Activated T-cell treated with anti-CD3 and anti-CD28 coated beads for 48 hours (primary cell): Measurements from ENCODE around the gene IFNAR1.
"Not testable (repeated sequence)": the region's sequence is repeated elsewhere in the genome, so short reads cannot be mapped to it uniquely, and the experiment has no call there.

Experiments used
- DNase-seq: peaks from one replicate; pipeline ENCODE4 v3.0.0-alpha.2; 2020; ENCODE audit warnings: low read depth

Gene IFNAR1

DNA sequence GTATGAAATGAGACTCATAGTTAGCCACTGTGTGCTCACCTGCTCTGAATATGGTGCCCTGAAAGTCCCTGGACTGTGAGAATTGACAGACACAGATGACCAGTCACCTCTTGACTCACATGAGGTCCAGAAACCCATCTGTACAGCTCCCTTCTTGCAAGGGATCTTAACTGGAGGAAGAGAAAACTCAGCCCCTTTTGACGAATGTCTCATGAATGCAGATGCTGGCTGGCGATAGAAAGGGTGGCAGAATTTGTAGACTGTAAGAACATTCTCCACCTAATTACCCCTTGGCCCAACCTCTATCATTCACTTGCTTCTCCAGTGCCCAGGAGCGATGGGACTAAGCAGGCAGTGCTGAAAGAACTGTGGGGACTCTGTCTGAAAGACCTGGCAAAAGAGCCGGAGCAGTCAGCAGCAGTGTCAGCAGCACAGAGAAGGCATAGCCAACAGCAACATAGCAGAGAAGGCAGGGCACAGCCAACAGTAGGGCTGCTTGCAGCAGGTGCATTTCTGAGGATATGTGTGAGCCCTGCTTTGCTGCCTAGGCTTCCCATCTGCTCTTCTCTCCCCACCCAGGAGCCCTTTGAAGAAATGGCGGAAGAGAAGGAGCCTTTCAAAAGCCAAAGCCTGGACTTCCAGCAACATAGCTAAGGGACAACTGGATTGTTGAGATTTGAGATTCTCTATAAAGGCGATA is 52.6 kb downstream of the IFNAR1 start:
- no peak for DNase-seq

DNA sequence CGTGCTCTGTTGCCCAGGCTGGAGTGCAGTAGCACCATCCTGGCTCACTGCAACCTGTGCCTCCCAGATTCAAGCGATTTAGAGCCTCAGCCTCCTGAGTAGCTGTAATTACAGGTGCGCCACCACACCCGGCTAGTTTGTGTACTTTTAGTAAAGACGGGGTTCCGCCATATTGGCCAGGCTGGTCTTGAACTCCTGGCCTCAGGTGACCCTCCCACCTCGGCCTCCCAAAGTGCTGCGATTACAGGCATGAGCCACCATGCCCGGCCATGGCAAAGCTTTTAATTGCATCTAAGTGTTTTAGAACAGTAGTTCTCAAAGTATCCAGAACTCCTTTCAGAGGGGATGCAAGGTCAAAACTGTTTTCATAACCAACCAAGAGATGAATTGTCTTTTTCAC is 53.3 kb downstream of the IFNAR1 start:
- no peak for DNase-seq

DNA sequence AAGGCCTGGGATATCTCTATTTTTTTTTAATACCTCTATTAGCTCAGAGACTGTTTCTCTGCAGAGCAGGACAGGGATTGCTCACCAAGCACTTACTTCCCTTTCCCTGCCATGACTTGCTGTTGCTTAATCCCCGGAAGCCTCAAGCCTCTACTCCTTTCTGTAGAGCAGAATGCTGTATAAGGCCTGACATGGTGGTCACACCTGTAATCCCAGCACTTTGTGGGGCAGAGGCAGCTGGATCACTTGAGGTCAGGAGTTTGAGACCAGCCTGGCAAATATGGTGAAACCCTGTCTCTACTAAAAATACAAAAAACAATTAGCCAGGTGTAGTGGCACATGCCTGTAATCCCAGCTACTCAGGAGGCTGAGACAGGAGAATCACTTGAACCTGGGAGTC is 55.2 kb downstream of the IFNAR1 start:
- DNase-seq, result not testable (repeated sequence)

DNA sequence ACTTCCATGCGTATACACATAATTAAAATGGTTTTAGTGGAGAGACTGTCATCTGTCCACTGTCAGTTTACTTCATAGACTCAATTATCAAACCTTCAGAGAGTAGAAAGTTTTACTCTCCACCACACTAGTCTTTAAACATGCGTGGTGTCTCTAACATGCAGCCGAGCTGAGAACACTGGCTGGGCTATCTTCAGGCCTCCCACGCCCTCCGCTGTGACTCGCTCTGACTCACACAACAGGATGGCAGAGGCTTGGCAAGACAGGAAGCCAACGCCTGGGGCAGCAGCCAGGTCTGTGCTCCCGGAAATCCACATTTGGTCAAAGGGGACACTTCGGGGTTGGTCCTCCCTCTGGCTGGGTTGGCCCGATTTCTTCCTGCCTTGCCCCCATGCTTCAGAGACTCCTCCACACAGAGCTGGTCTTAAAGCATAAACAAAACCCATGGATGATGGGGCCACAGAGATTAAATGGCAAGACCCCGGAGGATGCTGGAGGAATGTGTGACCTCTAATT is 55.8 kb downstream of the IFNAR1 start:
- peak; percentile 84 for DNase-seq

DNA sequence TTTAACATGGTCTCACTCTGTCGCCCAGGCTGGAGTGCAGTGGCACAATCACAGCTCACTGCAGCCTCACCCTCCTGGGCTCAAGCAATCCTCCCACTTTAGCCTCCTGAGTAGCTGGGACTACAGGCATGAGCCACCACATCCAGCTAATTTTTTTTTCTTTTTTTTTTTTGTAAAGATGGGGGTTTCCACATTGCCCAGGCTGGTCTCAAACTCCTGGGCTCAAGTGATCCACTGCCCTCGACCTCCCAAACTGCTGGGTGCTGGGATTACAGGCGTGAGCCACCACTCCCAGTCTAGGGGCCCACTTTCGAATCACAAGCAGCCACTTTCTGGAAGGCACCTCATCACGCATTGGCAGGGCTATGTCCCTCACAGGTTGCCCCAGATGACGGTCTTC is 56.6 kb downstream of the IFNAR1 start:
- not testable (repeated sequence) for DNase-seq

- DNase-seq, result peak; percentile 59
Observed at GRCh38 chr21:33383056-33383888, 58.5 kb downstream of the IFNAR1 start.

DNA sequence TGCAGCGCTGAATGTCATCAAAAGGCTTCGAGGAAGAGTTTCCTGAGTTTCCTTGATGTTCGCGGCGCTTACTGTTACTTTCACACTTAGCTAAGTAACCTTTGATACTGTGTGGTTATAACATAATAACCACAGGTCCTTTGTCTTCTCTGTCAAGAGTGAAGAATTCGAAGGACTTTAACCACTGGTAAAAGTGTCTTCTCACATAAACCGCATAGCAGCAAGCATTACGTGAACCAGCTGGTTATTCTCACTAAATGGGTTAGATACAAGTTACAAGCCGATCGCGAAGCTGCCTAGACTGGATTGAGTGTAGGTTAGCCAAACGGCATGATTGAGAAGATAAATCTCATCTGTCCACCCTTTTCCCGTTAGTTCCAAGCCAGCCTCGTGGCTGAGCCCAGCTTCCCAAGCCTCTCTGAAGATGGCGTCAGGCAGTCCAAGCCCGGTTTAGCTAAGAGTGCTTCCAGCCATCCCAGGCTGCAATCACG is 60.1 kb downstream of the IFNAR1 start:
- no peak for DNase-seq

DNA sequence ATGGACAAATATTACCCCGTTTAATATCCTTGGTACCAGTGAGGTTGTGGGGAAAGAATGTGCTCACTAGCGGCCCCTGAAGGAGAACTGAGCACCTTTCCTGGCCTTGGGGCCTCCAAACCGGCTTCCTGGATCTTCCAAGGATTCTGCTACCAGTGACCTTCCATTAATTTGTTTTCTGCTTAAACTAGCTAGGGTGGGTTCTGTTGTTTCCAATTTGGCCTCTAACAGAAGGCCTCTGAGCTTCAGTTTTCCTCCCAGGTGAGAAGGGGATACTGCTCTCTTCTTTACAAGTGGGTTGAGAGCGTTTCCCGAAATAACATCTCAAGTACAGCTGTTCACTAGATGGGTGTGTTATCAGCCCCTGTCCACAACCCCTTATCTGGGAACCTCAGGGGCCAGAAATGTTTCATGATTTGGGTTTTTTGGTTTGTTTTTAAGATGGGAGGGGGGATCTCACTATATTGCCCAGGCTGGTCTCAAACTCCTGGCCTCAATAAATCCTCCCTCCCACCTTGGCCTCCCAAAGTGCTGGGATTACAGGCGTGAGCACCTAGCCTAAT is 61.5 kb downstream of the IFNAR1 start:
- no peak for DNase-seq

GRCh38 chr21:33387294-33387693 is 62.5 kb downstream of the IFNAR1 start:
- DNase-seq, result no peak

- DNase-seq, result no peak
Observed at GRCh38 chr21:33388188-33388587, 63.4 kb downstream of the IFNAR1 start.

DNA sequence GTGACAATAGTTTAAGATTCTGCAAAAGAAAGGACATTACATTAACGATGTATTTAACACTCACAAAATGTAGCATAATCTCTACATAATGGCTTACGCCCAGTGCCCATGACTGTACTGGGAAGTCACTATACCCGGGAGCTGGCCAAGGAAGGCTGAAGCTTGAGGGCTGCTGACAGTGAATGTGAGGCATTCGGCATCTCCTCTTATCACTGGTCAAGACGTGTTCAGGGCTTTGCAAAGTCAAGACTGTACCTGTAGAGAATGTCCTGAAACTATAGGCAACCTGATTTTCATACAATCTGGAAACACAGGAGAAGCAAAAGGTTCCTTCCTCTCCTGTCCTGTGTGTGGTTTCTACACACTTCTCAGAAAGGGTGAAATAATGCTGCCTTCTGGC is 65.7 kb downstream of the IFNAR1 start:
- DNase-seq, result no peak

- DNase-seq, result no peak
Observed at GRCh38 chr21:33391656-33392055, 66.9 kb downstream of the IFNAR1 start.

GRCh38 chr21:33392284-33392985 is 67.7 kb downstream of the IFNAR1 start:
- DNase-seq, result no peak

DNA sequence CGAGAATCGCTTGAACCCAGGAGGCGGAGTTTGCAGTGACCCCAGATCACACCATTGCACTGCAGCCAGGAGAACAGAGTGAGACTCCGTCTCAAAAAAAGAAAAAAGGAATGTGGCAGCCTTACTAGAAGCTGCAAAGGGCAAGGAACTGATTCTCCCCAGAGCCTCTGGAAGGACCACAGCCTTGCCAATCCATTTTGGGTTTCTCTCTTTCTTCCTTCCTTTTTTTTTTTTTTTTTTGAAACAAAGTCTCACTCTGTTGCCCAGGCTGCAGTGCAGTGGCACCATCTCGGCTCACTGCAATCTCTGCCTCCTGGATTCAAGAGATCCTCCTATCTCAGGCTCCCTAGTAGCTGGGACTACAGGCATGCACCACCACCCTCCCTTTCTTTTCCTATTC is 68.6 kb downstream of the IFNAR1 start:
- DNase-seq, result no peak

DNA sequence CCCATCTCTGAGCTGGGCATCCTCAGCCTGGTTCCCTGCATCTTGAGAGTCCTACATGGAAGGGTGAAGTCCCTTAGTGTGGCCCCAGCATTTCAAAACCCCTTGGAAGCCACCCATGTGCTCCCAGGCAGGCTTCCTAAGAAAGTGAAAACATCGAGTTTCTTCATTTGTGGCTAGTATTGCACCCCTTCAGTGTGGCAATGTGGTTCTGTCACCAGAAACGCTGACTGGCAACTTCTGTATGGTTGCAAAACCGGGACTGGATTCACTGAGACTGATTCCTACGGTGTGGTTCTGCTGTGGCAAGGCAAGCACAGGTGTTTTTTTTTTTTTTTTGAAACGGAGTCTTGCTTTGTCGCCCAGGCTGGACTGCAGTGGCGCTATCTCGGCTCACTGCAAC is 69.5 kb downstream of the IFNAR1 start:
- no peak for DNase-seq

GRCh38 chr21:33395891-33396331 is 71.1 kb downstream of the IFNAR1 start:
- no peak for DNase-seq

- no peak for DNase-seq
Observed at GRCh38 chr21:33396436-33396835, 71.7 kb downstream of the IFNAR1 start.

DNA sequence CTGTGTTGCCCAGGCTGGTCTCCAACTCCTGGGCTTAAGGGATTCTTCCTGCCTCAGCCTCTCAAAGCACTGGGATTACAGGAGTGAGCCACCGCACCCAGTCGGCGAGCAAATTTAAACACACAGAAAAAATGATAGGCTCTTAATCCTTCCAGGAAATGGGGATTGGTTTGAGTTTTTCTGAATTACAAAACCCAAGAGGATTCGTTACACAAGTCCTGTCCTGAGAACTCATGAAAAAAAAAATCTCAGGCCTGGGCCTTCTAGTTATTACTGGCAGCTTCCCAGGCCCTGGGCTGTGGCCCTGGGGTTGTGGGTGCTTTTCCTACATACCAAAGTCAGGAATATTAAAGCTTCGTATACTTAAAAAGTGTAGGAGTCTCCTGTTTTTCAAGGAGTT is 72.2 kb downstream of the IFNAR1 start:
- no peak for DNase-seq

- DNase-seq, result no peak
Observed at GRCh38 chr21:33397717-33398116, 72.9 kb downstream of the IFNAR1 start.

DNA sequence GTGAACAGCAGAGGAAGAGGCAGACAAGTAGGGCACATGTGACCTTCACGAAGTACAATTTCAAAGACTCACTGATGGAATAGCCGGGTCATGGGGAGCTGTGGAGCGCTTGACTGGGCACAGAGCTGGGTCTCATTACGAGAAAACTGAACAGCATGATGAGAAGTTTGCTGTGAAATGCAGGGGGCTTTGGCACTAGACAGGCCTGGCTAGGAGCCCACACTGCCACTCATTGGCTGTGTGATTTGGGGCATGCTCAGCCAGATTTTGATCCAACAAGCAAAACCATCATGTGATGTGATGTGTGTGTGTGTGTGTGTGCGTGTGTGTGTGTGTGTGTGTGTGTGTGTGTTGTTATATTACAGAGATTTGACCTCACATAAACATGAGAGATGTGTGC is 73.6 kb downstream of the IFNAR1 start:
- no peak for DNase-seq

DNA sequence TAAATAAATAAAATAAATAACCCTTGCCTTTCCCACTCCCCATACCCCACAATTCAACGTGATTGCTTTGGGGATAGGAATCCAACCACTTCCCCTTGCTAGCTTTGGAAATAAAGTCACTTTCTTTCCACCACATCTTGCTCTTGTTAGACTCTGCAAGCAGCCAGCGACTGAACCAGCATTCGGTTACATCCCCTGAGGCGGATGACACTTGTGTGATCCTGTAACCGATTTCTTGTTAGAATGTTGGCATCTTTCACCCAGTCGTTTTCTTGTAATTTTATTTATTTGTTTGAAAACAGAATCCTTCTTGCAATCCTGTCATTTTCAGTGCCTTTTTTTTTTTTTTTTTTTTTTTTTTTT is 76.8 kb downstream of the IFNAR1 start:
- DNase-seq, result no peak
